Breast epithelium (tissue), 4 donors: ENCODE results near the gene INTS6. TPM values are rescaled to one million over a fixed set of nuclear protein-coding genes. Genes with fewer than 3 reads are reported as not detected.
A peak's percentile ranks its signal among the peaks of the same experiment; 100 is the strongest.

ENCODE experiments used
- DNase-seq, 2 donors: peaks; one replicate each; pipeline ENCODE4 v3.0.0-alpha.2; 2019; ENCODE audit warnings: low spot score in 2 of 2
- H3K27ac ChIP-seq, 2 donors: fragments of 200-600 bp; sonication (generic) in 1 of 2; one replicate each; pipeline ENCODE4 v1.5.1; 2016 to 2019; ENCODE audit warnings: mild to moderate bottlenecking in 1 of 2
- H3K27me3 ChIP-seq, 2 donors: fragments of 200-600 bp; sonication (generic) in 1 of 2; one replicate each; pipeline versions ENCODE4 v1.5.1 to v1.6.0; 2017 to 2019; ENCODE audit warnings: control low read depth in 1 of 2, mild to moderate bottlenecking in 1 of 2
- H3K36me3 ChIP-seq: fragments of 200-600 bp; one replicate; pipeline ENCODE4 v1.5.1; 2019
- H3K4me1 ChIP-seq, 2 donors: fragments of 200-600 bp; sonication (generic); one replicate each; pipeline ENCODE4 v1.5.1; 2016 to 2019; ENCODE audit warnings: control low read depth in 1 of 2
- H3K4me3 ChIP-seq, 3 donors: fragments of 200-600 bp; sonication (generic); 1 replicate in 2 of 3; 2 replicates in 1 of 3; pipeline ENCODE4 v1.5.1; 2016 to 2019; ENCODE audit warnings: mild to moderate bottlenecking in 3 of 3, moderate library complexity in 2 of 3
- H3K9me3 ChIP-seq, 2 donors: fragments of 200-600 bp; sonication (generic) in 1 of 2; one replicate each; pipeline ENCODE4 v1.5.1; 2016 to 2019; ENCODE audit warnings: control low read depth in 1 of 2
- CTCF ChIP-seq, 3 donors: fragments of 450-650 bp; IDR thresholded peaks; one replicate each; pipeline ENCODE4 v1.5.1; 2016 to 2017; ENCODE audit warnings: antibody characterized with exemption in 3 of 3, mild to moderate bottlenecking in 3 of 3, moderate library complexity in 3 of 3
- POLR2A ChIP-seq: fragments of 450-650 bp; IDR thresholded peaks from one replicate; pipeline ENCODE4 v1.6.1; 2016; ENCODE audit warnings: antibody characterized with exemption, mild to moderate bottlenecking, moderate library complexity
- POLR2AphosphoS5 ChIP-seq, 3 donors: sonication (generic); formaldehyde crosslinking; IDR thresholded peaks; one replicate each; pipeline ENCODE4 v1.6.1; 2017; ENCODE audit warnings: antibody characterized with exemption in 3 of 3
- intact Hi-C: fragments of 100-400 bp; cut with DNase I; formaldehyde crosslinking; loops from one replicate; pipeline ENCODE4 v1.15.1; 2023; ENCODE audit warnings: low total_unique reads
- total RNA-seq, 3 donors: library from RNA; depleted of rRNA; stranded (reverse); fragments of >200 nt; gene quantifications; one replicate each; pipeline ENCODE4 v1.1.0, GENCODE V29; 2016

The INTS6 gene
- total RNA-seq, 3 donors from 2014 or later, result 31.2 to 76.7 (median 50.5) TPM

GRCh38 chr13:51444922-51445321 lies 7.9 kb downstream of the INTS6 start:
- no peak for DNase-seq
- no peaks in the 10 kb centered on the region for H3K36me3 ChIP-seq
- no peak overlapping the region for H3K4me3 ChIP-seq
- H3K27ac ChIP-seq, result no peak overlapping the region
- no peaks in the 10 kb centered on the region for H3K9me3 ChIP-seq
- intact Hi-C loops, result no loop called here
- no peaks in the 10 kb centered on the region for H3K27me3 ChIP-seq
- TF ChIP-seq CTCF (IDR thresholded peaks at IDR 0.05), result no peak
- no peak for TF ChIP-seq POLR2A
- TF ChIP-seq POLR2AphosphoS5 (IDR thresholded peaks at IDR 0.05), result no peak
- no peaks in the 10 kb centered on the region for H3K4me1 ChIP-seq

DNA sequence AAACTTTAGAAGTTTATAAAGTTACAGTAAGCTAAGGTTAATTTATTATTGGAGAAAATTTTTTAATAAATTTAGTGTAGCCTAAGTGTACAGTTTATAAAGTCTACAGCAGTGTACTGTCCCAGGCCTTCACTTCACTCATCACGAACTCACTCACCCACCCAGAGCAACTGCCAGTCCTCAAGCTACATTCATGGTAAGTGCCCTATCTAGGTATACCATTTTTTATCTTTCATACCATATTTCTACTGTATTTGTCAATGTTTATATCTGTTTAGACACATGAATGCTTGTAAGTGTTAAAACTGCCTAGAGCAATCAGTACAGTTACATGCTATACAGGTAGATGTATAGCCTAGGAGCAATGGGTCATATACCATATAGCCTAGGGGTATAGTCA lies 12.5 kb downstream of the INTS6 start:
- H3K4me1 ChIP-seq, result no peaks in the 10 kb centered on the region
- TF ChIP-seq POLR2AphosphoS5 (IDR thresholded peaks at IDR 0.05) (no peak), POLR2A (no peak), CTCF (IDR thresholded peaks at IDR 0.05) (no peak)
- H3K4me3 ChIP-seq, result no peak overlapping the region
- intact Hi-C loops, result no loop called here
- no peak for DNase-seq
- H3K9me3 ChIP-seq, result no peaks in the 10 kb centered on the region
- H3K36me3 ChIP-seq, result no peaks in the 10 kb centered on the region
- no peaks in the 10 kb centered on the region for H3K27me3 ChIP-seq
- H3K27ac ChIP-seq, result no peak overlapping the region

DNA sequence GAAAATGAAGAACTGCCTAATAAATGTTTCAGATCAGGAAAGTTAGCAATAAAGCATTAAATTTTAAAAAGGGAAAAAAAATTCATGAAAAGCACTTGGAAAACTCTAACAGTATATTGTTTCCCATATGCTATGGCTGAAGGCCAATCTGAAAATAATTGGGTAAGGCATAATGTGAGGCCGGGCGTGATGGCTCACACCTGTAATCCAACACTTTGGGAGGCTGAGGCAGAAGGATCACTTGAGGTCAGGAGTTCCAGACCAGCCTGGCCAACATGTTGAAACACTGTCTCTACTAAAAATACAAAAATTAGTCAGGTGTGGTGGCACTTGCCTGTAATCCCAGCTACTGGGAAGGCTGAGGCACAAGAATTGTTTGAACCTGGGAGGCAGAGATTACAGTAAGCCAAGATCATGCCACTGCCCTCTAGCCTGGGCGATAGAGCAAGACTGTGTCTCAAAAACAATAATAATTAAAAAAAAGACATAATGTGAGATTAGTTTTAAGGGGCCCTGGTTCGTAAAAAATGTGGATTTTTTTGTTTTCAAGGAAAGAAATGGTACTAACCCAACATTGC lies 15.2 kb downstream of the INTS6 start:
- intact Hi-C loops, result no loop called here
- H3K27ac ChIP-seq, result no peak overlapping the region
- H3K36me3 ChIP-seq, result no peaks in the 10 kb centered on the region
- no peaks in the 10 kb centered on the region for H3K4me1 ChIP-seq
- H3K4me3 ChIP-seq, result no peak overlapping the region
- H3K9me3 ChIP-seq, result no peaks in the 10 kb centered on the region
- TF ChIP-seq POLR2AphosphoS5 (IDR thresholded peaks at IDR 0.05) (no peak), CTCF (IDR thresholded peaks at IDR 0.05) (no peak), POLR2A (no peak)
- DNase-seq, result no peak
- no peaks in the 10 kb centered on the region for H3K27me3 ChIP-seq

DNA sequence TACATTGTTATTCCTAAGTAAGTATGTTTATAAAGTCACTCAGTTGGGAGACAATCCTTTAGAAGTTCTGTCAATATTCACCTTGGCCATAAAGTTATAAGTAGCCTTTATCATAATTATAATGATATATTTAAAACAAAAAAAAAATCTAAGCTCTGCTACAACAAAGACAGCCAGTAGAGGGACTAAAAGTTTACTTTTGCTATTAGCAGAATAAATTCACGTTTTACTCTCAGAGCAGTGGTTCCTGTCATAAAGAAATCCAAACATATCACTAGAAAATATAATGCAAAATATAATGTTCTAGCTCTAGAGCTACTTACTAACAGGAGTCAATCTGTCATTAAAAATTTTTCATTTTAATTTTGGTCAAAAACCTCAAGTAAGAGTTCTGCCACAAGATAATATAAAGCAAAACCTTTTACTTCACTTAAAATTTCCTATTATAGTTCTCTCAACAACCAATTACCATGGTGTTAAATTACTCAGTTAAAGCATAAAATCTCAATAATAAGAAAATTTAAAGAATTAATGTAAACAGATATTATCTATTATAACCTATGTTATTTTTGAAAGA lies 17.7 kb downstream of the INTS6 start:
- no peak overlapping the region for H3K4me3 ChIP-seq
- no peaks in the 10 kb centered on the region for H3K9me3 ChIP-seq
- TF ChIP-seq CTCF (IDR thresholded peaks at IDR 0.05) (peak in 2 of 3 donors; percentile 48 to 49), POLR2AphosphoS5 (IDR thresholded peaks at IDR 0.05) (no peak), POLR2A (no peak)
- H3K27ac ChIP-seq, result no peak overlapping the region
- intact Hi-C loops, result no loop called here
- no peak for DNase-seq
- H3K36me3 ChIP-seq, result no peaks in the 10 kb centered on the region
- no peaks in the 10 kb centered on the region for H3K4me1 ChIP-seq
- H3K27me3 ChIP-seq, result no peaks in the 10 kb centered on the region

DNA sequence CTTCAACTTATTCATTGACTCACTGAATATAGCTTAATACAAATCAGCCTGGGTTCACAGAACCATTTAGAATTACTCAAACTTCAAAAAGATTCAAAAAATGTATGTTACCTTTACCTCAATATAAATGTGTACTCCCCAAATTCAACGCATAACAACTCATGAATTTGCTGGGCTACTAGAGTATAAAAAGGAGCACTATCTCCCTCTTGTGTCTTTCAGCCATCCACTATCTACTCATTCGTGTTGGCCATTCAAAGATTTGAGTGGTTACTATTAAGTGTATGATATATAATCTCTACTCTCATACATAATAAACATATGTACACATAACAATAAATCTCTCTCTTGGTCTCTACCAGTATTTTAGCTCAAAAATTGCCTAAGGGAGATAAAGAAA lies 20.3 kb downstream of the INTS6 start:
- intact Hi-C loops, result no loop called here
- Histone ChIP-seq H3K27ac (no peak overlapping the region), H3K4me3 (no peak overlapping the region)

More for the DNA sequence above, 20.3 kb downstream of the INTS6 start:
- DNase-seq, result no peak
- no peaks in the 10 kb centered on the region for H3K4me1 ChIP-seq
- H3K27me3 ChIP-seq, result no peaks in the 10 kb centered on the region
- no peaks in the 10 kb centered on the region for H3K9me3 ChIP-seq
- no peak for TF ChIP-seq POLR2AphosphoS5 (IDR thresholded peaks at IDR 0.05)
- no peak for TF ChIP-seq POLR2A
- no peak for TF ChIP-seq CTCF (IDR thresholded peaks at IDR 0.05)
- H3K36me3 ChIP-seq, result no peaks in the 10 kb centered on the region
